Large intestine (tissue), 3 donors: ENCODE data around the gene SMIM14. TPM values are rescaled to one million over a fixed set of nuclear protein-coding genes. Genes with fewer than 3 reads are reported as not detected.

ENCODE experiments used
- DNase-seq, 2 donors: peaks; one replicate each; pipeline versions ENCODE4 v3.0.0 to v3.0.0-alpha.2; 2013
- H3K27ac ChIP-seq: one replicate; pipeline ENCODE4 v1.5.1; 2013; ENCODE audit warnings: low read length
- H3K27me3 ChIP-seq: 2 replicates; pipeline ENCODE4 v1.6.1; 2013; ENCODE audit warnings: low read length; ENCODE audit not compliant: control insufficient read depth, insufficient read depth
- H3K36me3 ChIP-seq: 2 replicates; pipeline ENCODE4 v1.6.1; 2013; ENCODE audit warnings: low read length; ENCODE audit not compliant: control insufficient read depth, insufficient read depth
- H3K4me1 ChIP-seq: one replicate; pipeline ENCODE4 v1.6.1; 2013; ENCODE audit warnings: low read length; ENCODE audit not compliant: control insufficient read depth, insufficient read depth
- H3K4me3 ChIP-seq: one replicate; pipeline ENCODE4 v1.5.1; 2013; ENCODE audit warnings: low read length
- H3K9me3 ChIP-seq: one replicate; pipeline ENCODE4 v1.6.1; 2013; ENCODE audit warnings: mild to moderate bottlenecking, low read depth, low read length, moderate library complexity; ENCODE audit not compliant: control insufficient read depth
- WGBS: methylation state at CpG from one replicate; pipeline ENCODE4 v1.1.5; 2013; ENCODE audit warnings: low lambda C conversion rate; ENCODE audit not compliant: insufficient coverage; 5-methylcytosine and 5-hydroxymethylcytosine counted together
- polyA plus RNA-seq: library from polyadenylated mRNA; unstranded; fragments of 120-200 nt; gene quantifications from one replicate; pipeline ENCODE4 v1.2.1, GENCODE V29; 2013

The SMIM14 gene
- polyA plus RNA-seq, 1 donor = 21.6 TPM

GRCh38 chr4:39608451-39608850 lies 30.2 kb downstream of the SMIM14 start:
- Histone ChIP-seq H3K27ac (no peak overlapping the region), H3K9me3 (peaks cover 9% of the 10 kb centered on the region), H3K27me3 (no peaks in the 10 kb centered on the region), H3K4me3 (no peak overlapping the region), H3K4me1 (peaks cover 2% of the 10 kb centered on the region), H3K36me3 (peaks cover 5% of the 10 kb centered on the region)
- DNase-seq = no peak

GRCh38 chr4:39606747-39607146 lies 31.9 kb downstream of the SMIM14 start:
- no peak overlapping the region for H3K27ac ChIP-seq
- H3K9me3 ChIP-seq = peaks cover 9% of the 10 kb centered on the region
- DNase-seq = no peak
- no peaks in the 10 kb centered on the region for H3K27me3 ChIP-seq
- peaks cover 2% of the 10 kb centered on the region for H3K4me1 ChIP-seq
- H3K36me3 ChIP-seq = peaks cover 7% of the 10 kb centered on the region
- H3K4me3 ChIP-seq = no peak overlapping the region
- 100% methylated on average over 1 of the region's 2 CpGs for WGBS

GRCh38 chr4:39597695-39598381 lies 40.8 kb downstream of the SMIM14 start:
- Histone ChIP-seq H3K36me3 (peaks cover 8% of the 10 kb centered on the region), H3K9me3 (no peaks in the 10 kb centered on the region), H3K4me1 (no peaks in the 10 kb centered on the region), H3K27me3 (no peaks in the 10 kb centered on the region), H3K27ac (no peak overlapping the region), H3K4me3 (no peak overlapping the region)
- WGBS = 95% methylated on average over 2 of the region's 3 CpGs
- DNase-seq = no peak

GRCh38 chr4:39596971-39597370 lies 41.7 kb downstream of the SMIM14 start:
- Histone ChIP-seq H3K4me1 (no peaks in the 10 kb centered on the region), H3K36me3 (peaks cover 8% of the 10 kb centered on the region), H3K4me3 (no peak overlapping the region), H3K27me3 (no peaks in the 10 kb centered on the region), H3K9me3 (no peaks in the 10 kb centered on the region), H3K27ac (no peak overlapping the region)
- 86% methylated on average over 1 of the region's 3 CpGs for WGBS
- no peak for DNase-seq

- H3K36me3 ChIP-seq = no peaks in the 10 kb centered on the region
- 80% methylated on average over 2 of the region's 5 CpGs for WGBS
- H3K27ac ChIP-seq = no peak overlapping the region
- H3K4me3 ChIP-seq = no peak overlapping the region
- H3K4me1 ChIP-seq = no peaks in the 10 kb centered on the region
- H3K9me3 ChIP-seq = no peaks in the 10 kb centered on the region
- DNase-seq = peak in 1 of 2 donors; percentile 37
- no peaks in the 10 kb centered on the region for H3K27me3 ChIP-seq
Measured at GRCh38 chr4:39591290-39591689, 47.4 kb downstream of the SMIM14 start.

- 92% methylated on average over 2 of the region's 3 CpGs for WGBS
- H3K9me3 ChIP-seq = no peaks in the 10 kb centered on the region
Measured at GRCh38 chr4:39587881-39588280, 50.8 kb downstream of the SMIM14 start.

GRCh38 chr4:39574946-39575345 lies 63.7 kb downstream of the SMIM14 start:
- no peak overlapping the region for H3K4me3 ChIP-seq
- H3K9me3 ChIP-seq = no peaks in the 10 kb centered on the region
- no peaks in the 10 kb centered on the region for H3K4me1 ChIP-seq
- DNase-seq = no peak
- H3K27ac ChIP-seq = no peak overlapping the region
- 80% methylated on average over 1 of the region's 5 CpGs for WGBS
- H3K36me3 ChIP-seq = peaks cover 3% of the 10 kb centered on the region
- H3K27me3 ChIP-seq = no peaks in the 10 kb centered on the region

More at GRCh38 chr4:39587881-39588280, 50.8 kb downstream of the SMIM14 start:
- Histone ChIP-seq H3K27ac (no peak overlapping the region), H3K4me3 (no peak overlapping the region), H3K27me3 (no peaks in the 10 kb centered on the region), H3K36me3 (no peaks in the 10 kb centered on the region), H3K4me1 (no peaks in the 10 kb centered on the region)
- DNase-seq = no peak

- Histone ChIP-seq H3K4me3 (no peak overlapping the region), H3K4me1 (peaks cover 2% of the 10 kb centered on the region), H3K9me3 (no peaks in the 10 kb centered on the region), H3K27me3 (no peaks in the 10 kb centered on the region), H3K27ac (no peak overlapping the region), H3K36me3 (peaks cover 3% of the 10 kb centered on the region)
- 100% methylated on average over 1 of the region's 6 CpGs for WGBS
- DNase-seq = no peak
Measured at GRCh38 chr4:39571504-39571903, 67.2 kb downstream of the SMIM14 start.

- Histone ChIP-seq H3K4me1 (peaks cover 2% of the 10 kb centered on the region), H3K27me3 (no peaks in the 10 kb centered on the region), H3K9me3 (no peaks in the 10 kb centered on the region), H3K27ac (no peak overlapping the region), H3K36me3 (peaks cover 3% of the 10 kb centered on the region), H3K4me3 (no peak overlapping the region)
- DNase-seq = no peak
- no CpG with 5 or more reads among the region's 4 CpGs for WGBS
Measured at GRCh38 chr4:39571054-39571453, 67.6 kb downstream of the SMIM14 start.

GRCh38 chr4:39569209-39569608 lies 69.5 kb downstream of the SMIM14 start:
- Histone ChIP-seq H3K4me3 (no peak overlapping the region), H3K4me1 (peaks cover 2% of the 10 kb centered on the region), H3K27ac (no peak overlapping the region), H3K9me3 (no peaks in the 10 kb centered on the region), H3K36me3 (peaks cover 3% of the 10 kb centered on the region), H3K27me3 (no peaks in the 10 kb centered on the region)
- WGBS = 73% methylated on average over 2 of the region's 4 CpGs
- DNase-seq = no peak

GRCh38 chr4:39568805-39569204 lies 69.9 kb downstream of the SMIM14 start:
- H3K27ac ChIP-seq = no peak overlapping the region
- peaks cover 3% of the 10 kb centered on the region for H3K36me3 ChIP-seq
- H3K4me3 ChIP-seq = no peak overlapping the region
- H3K4me1 ChIP-seq = peaks cover 2% of the 10 kb centered on the region
- no peaks in the 10 kb centered on the region for H3K27me3 ChIP-seq
- WGBS = no CpG with 5 or more reads among the region's 3 CpGs
- DNase-seq = peak; percentile 7 to 45
- no peaks in the 10 kb centered on the region for H3K9me3 ChIP-seq
